Measurements from ENCODE around the gene MYCL. TPM values are rescaled to one million over a fixed set of nuclear protein-coding genes. Genes with fewer than 3 reads are reported as not detected.

The MYCL gene
- polyA plus RNA-seq, 1 experiment = 0.77 TPM

DNA sequence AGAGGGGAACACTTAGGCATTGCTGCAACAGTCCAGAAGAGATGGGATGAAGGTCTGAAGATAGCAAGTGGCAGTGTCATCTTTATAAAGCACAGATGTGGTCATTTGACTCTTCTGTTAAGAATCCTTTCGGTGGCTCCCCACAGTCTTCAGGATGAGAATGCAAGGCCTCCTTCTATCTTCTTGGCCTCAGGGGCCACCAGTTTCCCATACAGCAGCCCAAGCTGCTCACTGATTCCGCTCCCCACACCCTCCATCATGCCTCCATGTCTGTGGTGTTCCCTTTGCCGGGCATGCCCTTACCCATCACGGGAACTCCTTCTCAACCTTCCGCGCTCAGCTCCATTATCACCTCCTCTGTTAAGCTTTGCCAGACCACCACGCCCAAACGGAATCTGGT, 37.1 kb upstream of the MYCL start:
- POLR2A ChIA-PET = no interaction called here
- TF ChIP-seq, protein P1, sequence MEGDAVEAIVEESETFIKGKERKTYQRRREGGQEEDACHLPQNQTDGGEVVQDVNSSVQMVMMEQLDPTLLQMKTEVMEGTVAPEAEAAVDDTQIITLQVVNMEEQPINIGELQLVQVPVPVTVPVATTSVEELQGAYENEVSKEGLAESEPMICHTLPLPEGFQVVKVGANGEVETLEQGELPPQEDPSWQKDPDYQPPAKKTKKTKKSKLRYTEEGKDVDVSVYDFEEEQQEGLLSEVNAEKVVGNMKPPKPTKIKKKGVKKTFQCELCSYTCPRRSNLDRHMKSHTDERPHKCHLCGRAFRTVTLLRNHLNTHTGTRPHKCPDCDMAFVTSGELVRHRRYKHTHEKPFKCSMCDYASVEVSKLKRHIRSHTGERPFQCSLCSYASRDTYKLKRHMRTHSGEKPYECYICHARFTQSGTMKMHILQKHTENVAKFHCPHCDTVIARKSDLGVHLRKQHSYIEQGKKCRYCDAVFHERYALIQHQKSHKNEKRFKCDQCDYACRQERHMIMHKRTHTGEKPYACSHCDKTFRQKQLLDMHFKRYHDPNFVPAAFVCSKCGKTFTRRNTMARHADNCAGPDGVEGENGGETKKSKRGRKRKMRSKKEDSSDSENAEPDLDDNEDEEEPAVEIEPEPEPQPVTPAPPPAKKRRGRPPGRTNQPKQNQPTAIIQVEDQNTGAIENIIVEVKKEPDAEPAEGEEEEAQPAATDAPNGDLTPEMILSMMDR (IDR thresholded peaks at IDR 0.05; ENCODE audit: low read depth, low read length) = no peak
- CTCF ChIA-PET = interaction anchor here (0.5 to 1.7 kb wide), 2 partner anchors 35 to 332 kb away, joined by 4 to 6 read pairs; no protein-coding TSS in a partner anchor

DNA sequence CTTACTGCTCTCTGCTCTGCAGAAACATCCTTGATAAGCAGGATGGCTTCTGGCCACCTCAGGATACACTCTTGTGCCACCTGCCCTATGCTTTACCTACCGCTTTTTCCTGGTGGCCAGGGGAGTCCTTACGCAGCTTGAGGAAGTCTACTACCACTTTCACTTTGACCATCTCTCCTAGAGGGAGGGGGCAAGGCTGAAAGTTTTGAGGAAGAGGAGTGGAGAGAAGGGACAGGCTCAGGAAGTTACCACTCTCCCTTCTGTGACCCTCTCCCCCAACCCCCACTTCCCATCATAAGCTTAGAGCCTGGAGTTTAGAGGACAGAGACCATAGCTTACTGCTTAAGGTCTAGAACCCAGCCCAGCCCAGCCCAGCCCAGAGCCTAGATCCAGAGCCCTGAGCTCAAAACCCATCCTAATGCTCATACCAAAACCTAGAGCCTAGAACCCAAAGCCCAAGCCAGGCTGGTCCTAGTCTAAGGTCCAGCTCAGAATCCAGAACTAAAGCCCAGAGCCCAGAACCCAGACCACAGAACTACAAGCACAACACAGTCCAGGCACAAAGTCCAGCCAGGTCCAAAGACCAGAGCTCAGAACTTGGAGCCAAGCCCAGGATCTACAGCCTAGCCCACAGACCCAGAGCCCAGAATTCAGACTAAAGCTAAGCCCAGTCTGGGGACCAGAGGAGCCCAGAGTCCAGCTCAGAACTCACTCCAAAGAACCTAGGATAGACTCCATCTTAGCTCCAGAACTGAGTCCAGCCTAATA, 35.2 kb upstream of the MYCL start:
- Histone ChIP-seq H3K27me3 (ENCODE audit: control insufficient read depth, insufficient read depth, low read length) (peaks cover 19% of the 10 kb centered on the region), H3K9me3 (ENCODE audit: control insufficient read depth, insufficient read depth, low read length) (no peaks in the 10 kb centered on the region), H3K27ac (ENCODE audit: low read depth, low read length) (no peak overlapping the region), H3K4me3 (ENCODE audit: low read depth, low read length) (no peak overlapping the region)
- ChIA-PET POLR2A (no interaction called here), CTCF (interaction anchor here (0.8 to 2.5 kb wide), 2 partner anchors 18 to 37 kb away, joined by 3 to 8 read pairs; no protein-coding TSS in a partner anchor)
- no peak for DNase-seq (ENCODE audit: low read depth, low spot score)
- TF ChIP-seq, protein P1 (IDR thresholded peaks at IDR 0.05; ENCODE audit: low read depth, low read length) = no peak

More for the DNA sequence above, 37.1 kb upstream of the MYCL start:
- Histone ChIP-seq H3K9me3 (ENCODE audit: control insufficient read depth, insufficient read depth, low read length) (no peaks in the 10 kb centered on the region), H3K4me3 (ENCODE audit: low read depth, low read length) (no peak overlapping the region), H3K27ac (ENCODE audit: low read depth, low read length) (no peak overlapping the region), H3K27me3 (ENCODE audit: control insufficient read depth, insufficient read depth, low read length) (peaks cover 24% of the 10 kb centered on the region)
- no peak for DNase-seq (ENCODE audit: low read depth, low spot score)

DNA sequence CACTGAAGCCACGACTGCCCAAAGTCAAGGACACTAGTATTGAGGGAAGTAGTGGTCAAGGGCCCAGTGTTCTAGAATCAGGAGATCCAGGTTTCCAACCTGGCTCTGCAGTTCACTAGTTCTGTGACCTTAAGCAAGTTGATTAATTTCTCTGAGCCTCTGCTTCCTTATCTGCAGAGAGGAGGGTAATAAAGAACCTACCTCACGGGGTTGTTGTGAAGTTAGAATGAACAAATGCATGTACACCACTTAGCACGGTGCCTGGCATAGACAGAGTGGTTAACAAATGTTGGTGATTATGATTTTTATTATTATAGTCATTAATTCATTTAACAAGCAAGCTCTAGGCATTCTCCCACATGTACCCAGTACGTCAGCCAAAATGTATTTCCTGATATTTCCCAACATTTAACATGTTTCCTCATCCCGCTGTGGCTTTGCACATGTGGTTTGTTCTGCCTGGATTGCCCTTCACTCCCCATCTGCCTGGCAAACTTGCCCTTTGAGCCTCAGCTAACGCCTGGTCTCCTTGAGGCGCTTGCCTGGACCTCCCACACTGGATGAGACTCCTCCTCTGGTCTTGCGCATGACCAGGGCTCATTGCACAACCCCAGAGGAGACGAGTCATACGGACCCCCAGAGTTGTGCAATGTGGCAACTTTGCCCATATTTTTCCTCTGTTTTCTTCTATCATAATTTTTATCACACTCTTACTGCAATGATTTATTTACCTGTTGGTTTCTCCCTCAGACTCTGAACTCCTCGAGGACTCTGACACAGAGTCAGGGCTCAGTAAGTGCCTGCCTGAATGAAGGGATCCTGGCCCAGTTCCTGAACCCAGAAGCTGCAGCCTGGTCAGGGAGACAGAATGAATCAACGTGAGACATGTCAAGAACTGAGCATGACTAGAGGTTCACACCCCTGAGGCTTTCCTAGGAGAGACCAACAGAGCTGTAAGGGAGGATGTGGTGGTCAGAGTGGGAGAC, 32.5 kb upstream of the MYCL start:
- ChIA-PET CTCF (interaction anchor here (0.5 to 2.7 kb wide), 6 partner anchors 14 to 98 kb away, joined by 3 to 13 read pairs (median 5); partner anchors contain the start of gene MYCL), POLR2A (interaction anchor here (0.5 to 1.6 kb wide), 8 partner anchors 22 to 1779 kb away, joined by 3 to 23 read pairs (median 4); partner anchors contain the start of genes MFSD2A and TRIT1)
- DNase-seq (ENCODE audit: low read depth, low spot score) = peak; percentile 75
- H3K9me3 ChIP-seq (ENCODE audit: control insufficient read depth, insufficient read depth, low read length) = no peaks in the 10 kb centered on the region
- H3K4me3 ChIP-seq (ENCODE audit: low read depth, low read length) = no peak overlapping the region
- peaks cover 4% of the 10 kb centered on the region for H3K27me3 ChIP-seq (ENCODE audit: control insufficient read depth, insufficient read depth, low read length)
- TF ChIP-seq, protein P1 (IDR thresholded peaks at IDR 0.05; ENCODE audit: low read depth, low read length) = no peak
- peak overlapping the region; percentile 80 for H3K27ac ChIP-seq (ENCODE audit: low read depth, low read length)

DNA sequence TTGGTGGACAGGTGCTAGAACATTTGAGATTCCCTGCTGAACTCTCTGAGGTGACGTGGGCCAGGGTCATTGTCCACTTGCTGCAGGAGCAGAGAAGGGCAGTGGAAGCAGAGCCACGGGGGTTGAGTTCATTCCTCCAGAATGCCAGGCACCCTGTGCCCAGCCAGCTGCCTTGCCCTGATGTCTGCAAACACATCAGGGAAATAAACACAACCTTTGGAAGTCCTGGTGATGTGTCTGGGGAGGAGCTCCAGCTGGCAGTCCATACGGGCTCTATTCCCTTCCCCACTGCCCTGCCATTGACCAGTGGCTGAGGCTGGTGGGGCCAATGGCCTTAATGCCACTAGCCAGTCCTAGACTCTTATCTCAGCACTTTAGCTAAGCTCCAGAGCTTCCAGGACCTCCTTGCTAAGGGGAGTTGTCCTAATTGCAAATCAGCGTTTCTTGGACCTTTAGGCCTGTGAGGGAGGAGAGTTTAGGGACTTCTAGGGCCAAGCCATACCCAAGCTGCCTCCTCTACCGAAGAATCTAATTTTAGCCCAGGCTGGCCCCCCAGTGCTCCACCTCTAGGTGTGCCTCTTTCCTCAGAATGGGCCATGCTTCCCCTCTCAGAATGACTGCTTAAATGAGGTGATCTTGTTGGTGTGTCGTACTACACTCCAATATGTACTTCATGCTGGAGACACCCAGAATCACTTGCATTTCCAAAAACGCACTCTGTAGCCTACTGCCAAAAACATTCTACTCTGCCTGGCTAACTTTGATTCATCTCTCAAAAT, 27.3 kb upstream of the MYCL start:
- Histone ChIP-seq H3K4me3 (ENCODE audit: low read depth, low read length) (no peak overlapping the region), H3K27me3 (ENCODE audit: control insufficient read depth, insufficient read depth, low read length) (peaks cover 7% of the 10 kb centered on the region), H3K9me3 (ENCODE audit: control insufficient read depth, insufficient read depth, low read length) (no peaks in the 10 kb centered on the region), H3K27ac (ENCODE audit: low read depth, low read length) (no peak overlapping the region)
- POLR2A ChIA-PET = no interaction called here
- TF ChIP-seq, protein P1 (IDR thresholded peaks at IDR 0.05; ENCODE audit: low read depth, low read length) = no peak
- no peak for DNase-seq (ENCODE audit: low read depth, low spot score)
- CTCF ChIA-PET = interaction anchor here (0.6 to 1.5 kb wide), 2 partner anchors 9 to 380 kb away, joined by 3 to 7 read pairs; no protein-coding TSS in a partner anchor
